GM21381 (cell line): ENCODE results near the gene SPEF1.

Experiments used
- ATAC-seq: cut with Tn5 transposase; IDR thresholded peaks from one replicate; pipeline ENCODE4 v1.9.1; 2021; ENCODE audit warnings: mild to moderate bottlenecking, moderate library complexity; ENCODE audit not compliant: unreplicated experiment

The SPEF1 gene

DNA sequence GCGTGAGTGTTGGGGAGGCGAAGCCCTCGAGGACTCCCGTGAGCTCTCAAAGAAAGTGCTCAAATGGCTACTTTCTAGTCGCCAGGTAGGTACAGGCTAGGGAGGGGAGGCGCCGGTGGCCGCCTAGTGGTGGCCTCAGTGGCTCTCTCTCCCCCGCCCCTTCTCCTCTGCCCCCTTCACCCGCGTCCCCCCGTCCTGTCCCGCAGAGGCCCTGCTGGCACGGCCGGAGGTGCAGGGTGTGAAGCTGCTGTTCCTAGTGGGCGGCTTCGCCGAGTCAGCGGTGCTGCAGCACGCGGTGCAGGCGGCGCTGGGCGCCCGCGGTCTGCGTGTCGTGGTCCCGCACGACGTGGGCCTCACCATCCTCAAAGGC lies 30.0 kb downstream of the SPEF1 start:
- no peak for ATAC-seq

- no peak for ATAC-seq
These were observed 31.3 kb downstream of the SPEF1 start for GRCh38 chr20:3749689-3750531.

DNA sequence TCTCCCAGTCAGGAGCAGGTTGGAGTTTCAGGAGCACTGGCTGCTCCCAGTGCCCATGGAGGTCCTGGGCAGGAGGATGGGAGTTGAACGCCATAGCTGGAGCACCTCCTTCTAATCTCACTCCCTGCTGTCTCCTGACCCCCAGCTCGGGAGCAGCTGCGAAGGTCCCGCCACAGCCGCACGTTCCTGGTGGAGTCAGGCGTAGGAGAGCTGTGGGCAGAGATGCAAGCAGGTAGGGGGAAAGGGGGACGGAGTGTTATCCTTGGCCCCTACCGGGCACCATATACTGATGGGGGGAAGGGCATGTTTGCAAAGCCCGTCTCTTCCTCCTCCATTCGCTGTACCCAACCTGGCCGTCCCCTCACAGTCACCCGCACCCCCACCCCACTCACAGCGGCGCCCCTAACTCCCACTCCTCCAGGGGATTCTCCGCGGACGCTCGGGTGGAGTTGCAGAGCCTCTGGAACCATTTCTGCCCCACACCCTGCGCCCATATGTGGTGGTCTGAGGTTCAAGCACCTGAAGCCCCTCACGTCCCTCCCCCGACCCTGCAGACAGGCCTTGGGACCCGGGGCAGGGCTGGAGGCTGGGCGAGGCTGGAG lies 32.1 kb downstream of the SPEF1 start:
- no peak for ATAC-seq

DNA sequence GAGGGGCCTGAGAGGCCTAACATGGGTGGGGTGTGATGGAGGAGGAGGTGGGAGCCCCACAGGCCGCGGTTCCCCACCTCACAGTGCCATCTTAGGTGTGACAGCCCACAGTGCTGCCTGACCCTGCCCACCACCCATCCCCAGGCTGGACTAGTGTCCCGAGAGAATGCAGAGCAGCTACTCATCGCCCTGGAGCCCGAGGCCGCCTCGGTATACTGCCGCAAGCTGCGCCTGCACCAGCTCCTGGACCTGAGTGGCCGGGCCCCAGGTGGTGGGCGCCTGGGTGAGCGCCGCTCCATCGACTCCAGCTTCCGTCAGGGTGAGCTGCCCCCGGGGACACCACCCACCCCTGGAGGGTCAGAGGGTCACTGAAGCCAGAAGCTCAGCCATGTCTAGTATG lies 33.2 kb downstream of the SPEF1 start:
- no peak for ATAC-seq

DNA sequence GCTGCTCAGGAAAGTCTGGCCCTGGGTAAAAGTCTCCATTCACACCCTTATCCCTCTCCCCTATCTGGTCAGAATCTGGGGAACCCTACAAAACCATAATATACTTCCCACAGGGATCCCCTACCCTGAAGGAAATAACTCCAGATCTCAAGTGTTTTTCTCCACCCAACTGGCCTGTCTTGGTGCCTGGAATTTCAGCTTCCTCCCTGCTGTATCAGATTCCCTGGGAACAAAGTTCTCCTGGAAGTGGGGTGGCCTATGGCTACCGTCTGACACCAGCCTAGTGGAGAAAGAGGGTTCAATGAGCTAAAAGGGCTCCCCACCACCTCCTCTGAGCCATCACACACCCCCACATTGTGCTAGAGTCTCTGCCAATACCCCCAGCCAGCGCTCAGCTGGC lies 33.8 kb downstream of the SPEF1 start:
- ATAC-seq = no peak

GRCh38 chr20:3745686-3746173 lies 35.5 kb downstream of the SPEF1 start:
- ATAC-seq = no peak

DNA sequence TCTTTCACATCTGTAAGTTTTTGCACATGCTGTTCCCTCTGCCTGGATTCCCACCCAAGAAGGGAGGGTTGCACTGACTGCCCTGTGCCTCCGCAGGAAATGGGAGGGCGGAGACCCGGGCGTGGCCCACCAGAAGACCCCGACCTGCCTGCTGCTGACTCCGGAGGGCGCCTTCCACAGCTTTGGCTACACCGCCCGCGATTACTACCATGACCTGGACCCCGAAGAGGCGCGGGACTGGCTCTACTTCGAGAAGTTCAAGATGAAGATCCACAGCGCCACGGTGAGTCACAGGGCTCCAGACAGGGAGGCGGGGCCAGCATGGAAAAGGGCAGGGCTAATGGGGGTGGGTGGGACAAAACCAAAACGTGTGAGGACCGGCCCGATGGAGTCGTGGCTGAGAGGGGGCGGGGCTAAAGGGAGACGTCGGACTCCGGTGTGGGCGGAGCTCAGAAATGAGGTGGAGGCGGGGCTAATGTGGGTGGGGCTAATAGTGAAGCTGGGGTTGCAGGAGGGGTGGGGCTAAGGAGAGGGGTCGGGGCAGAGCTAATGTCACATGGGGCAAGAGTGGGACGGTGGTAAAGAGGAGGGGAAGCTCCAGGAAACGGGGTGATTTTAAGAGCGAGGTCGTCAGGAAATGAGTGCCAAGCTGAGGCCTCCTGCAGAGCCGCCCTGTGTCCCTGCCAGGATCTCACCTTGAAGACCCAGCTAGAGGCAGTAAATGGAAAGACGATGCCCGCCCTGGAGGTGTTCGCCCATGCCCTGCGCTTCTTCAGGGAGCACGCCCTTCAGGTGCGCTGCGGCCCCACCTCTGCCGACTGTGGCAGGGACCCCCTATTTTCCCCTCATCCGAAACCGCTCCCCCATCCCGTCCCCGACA lies 36.2 kb downstream of the SPEF1 start:
- no peak for ATAC-seq

DNA sequence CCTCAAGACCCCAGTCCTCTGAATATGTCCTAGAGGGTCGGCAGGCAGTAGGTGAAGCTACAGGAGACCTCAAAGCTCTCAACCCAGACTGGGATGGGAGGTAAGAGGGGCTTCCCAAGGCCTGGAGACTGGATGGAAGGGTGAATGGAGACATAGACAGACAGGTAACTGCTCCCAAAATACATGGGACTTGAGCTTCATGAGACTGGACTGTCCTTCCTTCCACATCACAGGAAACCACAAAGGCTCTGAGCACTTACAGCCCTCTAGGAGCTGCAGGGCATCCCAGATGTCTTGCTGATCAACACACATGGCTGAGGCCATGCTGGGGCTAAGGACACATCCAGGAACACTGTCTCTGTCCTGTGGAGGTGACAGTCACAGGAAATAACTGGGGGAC lies 37.2 kb downstream of the SPEF1 start:
- ATAC-seq = no peak

GRCh38 chr20:3743251-3743650 lies 38.0 kb downstream of the SPEF1 start:
- no peak for ATAC-seq

GRCh38 chr20:3741836-3742458 lies 39.3 kb downstream of the SPEF1 start:
- no peak for ATAC-seq

GRCh38 chr20:3740615-3741301 lies 40.5 kb downstream of the SPEF1 start:
- ATAC-seq = no peak

DNA sequence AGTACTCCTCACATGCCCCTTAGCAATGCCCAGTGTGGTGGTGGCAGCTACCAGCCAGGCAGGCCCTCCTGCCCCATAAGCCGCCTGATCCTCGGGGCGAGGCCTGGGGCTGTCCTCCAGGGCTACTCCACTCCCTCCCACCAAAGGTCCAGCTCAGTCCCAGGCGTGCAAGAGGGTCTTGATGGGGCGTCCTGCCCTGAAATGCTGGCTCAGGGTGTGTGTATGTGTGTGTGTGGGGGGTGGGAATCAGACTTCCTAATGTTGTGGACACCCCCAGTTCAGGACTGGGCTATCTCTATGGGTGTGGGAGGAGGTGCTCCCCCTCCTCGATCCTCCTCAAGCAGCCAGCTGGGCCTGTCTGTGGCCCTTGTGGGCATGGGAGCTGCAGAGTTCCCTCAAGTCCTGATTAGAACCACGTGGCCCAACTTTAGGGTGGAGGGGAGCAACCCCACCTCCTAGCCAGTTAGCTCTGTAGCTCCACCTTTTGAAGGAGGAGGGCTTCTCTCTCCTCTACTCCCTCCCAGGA lies 41.3 kb downstream of the SPEF1 start:
- ATAC-seq = no peak

GRCh38 chr20:3739054-3739925 lies 42.0 kb downstream of the SPEF1 start:
- ATAC-seq = no peak

DNA sequence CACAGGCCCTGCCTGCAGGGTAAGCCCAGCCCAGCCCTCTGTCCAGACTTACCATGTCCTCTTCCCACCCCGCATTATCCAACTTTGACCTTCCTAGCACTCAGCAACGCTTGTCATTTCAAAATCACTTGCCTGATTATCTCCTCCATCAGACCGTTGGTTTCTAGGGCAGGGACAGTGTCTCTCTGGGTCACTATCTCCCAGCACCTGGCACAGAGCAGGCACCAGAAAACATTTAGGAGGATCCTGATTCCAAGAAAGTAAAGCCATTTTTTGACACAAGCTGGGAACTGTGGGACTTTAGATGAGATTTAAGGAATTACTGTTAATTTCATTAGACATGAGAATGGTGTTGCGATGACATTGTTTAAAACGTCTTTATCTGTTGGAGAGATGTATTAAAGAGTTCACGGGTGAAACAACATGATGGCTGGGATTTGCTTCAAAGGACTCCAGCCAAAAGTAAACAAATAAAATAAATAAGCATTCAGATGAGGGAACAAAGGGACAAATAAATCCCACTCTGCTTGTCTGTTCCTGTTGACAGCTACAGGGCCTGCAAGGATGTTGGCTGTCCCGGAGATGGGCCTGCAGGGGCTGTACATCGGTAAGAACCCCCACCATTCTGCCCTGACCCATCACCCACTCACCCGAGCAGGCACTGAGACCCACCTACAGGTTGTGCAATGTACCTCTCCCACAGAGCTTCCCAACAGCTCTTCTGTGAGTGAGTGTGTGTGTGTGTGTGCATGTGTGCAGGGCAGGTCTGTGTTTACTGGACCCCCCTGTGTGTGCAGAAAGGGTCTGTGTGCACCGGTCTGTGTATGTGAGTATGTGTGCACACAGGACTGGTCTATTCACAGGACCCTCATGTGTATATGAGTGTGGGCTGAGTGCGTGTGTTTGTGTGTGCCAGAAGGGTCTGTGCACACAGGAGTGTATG lies 42.9 kb downstream of the SPEF1 start:
- ATAC-seq = no peak

- no peak for ATAC-seq
These were observed 45.5 kb downstream of the SPEF1 start for GRCh38 chr20:3735768-3736167.

DNA sequence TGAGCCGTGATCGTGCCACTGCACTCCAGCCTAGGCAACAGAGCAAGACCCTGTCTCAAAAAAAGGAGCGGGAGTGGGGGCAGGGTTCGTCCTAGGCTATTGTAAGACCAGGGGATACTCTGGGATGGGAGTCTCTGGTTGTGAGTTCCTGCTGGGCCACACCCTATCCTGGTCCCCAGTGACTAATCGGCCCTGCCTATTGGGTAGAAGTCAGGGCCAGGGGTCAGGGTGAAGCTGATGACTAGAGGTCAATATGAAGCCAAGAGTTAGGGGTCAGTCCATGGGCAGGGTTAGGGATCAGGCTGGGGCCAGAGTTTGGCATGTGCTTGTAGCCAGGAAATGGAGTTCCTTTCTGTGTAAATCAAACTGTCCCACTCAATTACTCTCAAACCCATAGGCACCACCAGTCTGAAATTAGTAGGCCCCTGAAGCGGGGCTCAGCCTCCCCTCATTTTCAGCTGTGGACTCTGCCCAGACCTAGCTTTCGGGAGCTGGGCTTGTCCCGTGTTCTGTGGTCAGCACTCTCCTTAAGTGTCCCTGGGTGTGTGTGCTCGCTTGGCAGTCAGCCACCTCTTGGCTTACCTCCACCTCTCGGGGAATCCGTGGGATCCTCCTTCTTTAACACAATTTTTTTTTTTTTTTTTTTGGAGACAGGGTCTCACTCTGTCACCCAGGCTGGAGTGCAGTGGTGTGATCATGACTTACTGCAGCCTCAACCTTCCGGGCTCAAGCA lies 47.0 kb downstream of the SPEF1 start:
- no peak for ATAC-seq
